ENCODE results near the gene PRDM10.
"Not testable (repeated sequence)": the region's sequence is repeated elsewhere in the genome, so short reads cannot be mapped to it uniquely, and the experiment has no call there.

Gene PRDM10

DNA sequence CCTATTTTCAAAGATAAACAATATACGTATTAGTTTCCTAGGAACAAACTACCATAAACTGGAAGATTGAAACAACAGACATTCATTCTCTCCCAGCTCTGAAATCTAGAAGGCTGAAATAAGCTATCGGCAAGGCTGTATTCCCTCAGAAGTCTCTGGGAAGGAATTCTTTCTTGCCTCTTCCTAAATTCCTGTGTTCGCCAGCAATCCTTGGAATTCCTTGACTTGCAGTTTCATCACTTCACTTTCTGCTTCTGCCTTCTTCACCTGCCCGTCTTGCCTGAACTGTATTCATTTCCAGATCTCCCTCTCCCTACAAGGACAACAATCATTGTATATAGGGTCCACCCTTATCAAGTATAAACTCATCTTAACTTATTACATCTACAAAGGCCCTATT lies 17.7 kb upstream of the PRDM10 start:
- DNase-seq (ENCODE audit: low read depth): peak; percentile 39
- TF ChIP-seq, protein P1, sequence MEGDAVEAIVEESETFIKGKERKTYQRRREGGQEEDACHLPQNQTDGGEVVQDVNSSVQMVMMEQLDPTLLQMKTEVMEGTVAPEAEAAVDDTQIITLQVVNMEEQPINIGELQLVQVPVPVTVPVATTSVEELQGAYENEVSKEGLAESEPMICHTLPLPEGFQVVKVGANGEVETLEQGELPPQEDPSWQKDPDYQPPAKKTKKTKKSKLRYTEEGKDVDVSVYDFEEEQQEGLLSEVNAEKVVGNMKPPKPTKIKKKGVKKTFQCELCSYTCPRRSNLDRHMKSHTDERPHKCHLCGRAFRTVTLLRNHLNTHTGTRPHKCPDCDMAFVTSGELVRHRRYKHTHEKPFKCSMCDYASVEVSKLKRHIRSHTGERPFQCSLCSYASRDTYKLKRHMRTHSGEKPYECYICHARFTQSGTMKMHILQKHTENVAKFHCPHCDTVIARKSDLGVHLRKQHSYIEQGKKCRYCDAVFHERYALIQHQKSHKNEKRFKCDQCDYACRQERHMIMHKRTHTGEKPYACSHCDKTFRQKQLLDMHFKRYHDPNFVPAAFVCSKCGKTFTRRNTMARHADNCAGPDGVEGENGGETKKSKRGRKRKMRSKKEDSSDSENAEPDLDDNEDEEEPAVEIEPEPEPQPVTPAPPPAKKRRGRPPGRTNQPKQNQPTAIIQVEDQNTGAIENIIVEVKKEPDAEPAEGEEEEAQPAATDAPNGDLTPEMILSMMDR (IDR thresholded peaks at IDR 0.05; ENCODE audit: low read length, missing control alignments): no peak
- H3K4me3 ChIP-seq (replicated peaks; ENCODE audit: low read depth, low read length): no peak overlapping the region

DNA sequence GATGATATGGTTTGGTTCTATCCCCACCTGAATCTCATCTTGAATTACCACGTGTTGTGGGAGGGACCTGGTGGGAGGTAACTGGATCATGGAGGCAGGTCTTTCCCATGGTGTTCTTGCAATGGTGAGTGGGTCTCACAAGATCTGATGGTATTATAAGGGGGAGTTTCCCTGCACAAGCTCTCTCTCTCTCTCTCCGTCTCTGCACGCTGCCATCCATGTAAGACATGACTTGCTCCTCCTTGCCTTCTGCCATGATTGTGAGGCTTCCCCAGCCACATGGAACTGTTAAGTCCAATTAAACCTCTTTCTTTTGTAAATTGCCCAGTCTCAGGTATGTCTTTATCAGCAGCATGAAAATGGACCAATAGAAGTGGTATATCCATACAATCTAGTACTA lies 13.2 kb upstream of the PRDM10 start:
- H3K4me3 ChIP-seq (replicated peaks; ENCODE audit: low read depth, low read length); DNase-seq (ENCODE audit: low read depth): not testable (repeated sequence)

DNA sequence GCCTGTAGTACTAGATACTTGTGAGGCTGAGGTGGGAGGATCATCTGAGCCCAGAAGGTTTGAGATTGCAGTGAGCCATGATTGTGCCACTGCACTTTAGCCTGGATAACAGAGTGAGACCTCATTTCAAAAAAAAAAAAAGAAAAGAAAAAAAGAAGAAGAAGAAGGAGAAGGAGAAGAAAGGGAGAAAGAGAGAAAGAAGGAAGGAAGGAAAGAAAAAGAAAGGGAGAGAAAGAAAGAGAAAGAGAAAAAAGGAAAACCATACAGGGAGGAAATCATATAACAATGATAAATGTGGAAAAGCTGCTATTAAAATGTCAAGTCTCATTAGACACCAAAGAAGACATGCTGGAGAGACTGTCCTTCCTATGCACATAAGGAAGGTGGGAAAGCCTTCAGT lies 5.7 kb upstream of the PRDM10 start:
- no peak for DNase-seq (ENCODE audit: low read depth)
- H3K4me3 ChIP-seq (replicated peaks; ENCODE audit: low read depth, low read length): no peak overlapping the region
- TF ChIP-seq, protein P1 (IDR thresholded peaks at IDR 0.05; ENCODE audit: low read length, missing control alignments): no peak

DNA sequence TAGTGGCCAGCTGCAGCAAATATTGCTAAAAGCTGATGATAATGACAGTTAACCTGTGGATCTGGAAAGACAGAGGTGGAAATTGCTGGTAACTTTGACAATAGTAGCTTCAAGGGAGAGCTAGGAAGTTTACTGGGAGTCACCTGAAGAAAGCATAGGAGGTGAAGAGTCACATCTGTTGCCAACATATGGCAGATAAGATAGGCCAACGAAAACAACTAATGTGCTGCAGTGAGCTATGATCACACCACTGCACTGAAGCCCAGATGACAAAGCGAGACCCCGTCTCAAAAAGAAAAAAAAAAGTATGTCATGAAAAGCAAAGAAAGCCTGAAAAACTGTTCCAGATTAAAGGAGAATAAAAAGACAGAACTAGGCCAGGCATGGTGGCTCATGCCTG lies 4.3 kb upstream of the PRDM10 start:
- DNase-seq (ENCODE audit: low read depth): no peak
- TF ChIP-seq, protein P1 (IDR thresholded peaks at IDR 0.05; ENCODE audit: low read length, missing control alignments): no peak
- H3K4me3 ChIP-seq (replicated peaks; ENCODE audit: low read depth, low read length): no peak overlapping the region

- no peak for DNase-seq (ENCODE audit: low read depth)
These were observed 1.0 kb upstream of the PRDM10 start for GRCh38 chr11:130003717-130004001.

GRCh38 chr11:130002846-130003716 lies 446 bp upstream of the PRDM10 start:
- TF ChIP-seq, protein P1 (IDR thresholded peaks at IDR 0.05; ENCODE audit: low read length, missing control alignments): no peak
- DNase-seq (ENCODE audit: low read depth): peak; percentile 98

More at GRCh38 chr11:130003717-130004001, 1.0 kb upstream of the PRDM10 start:
- TF ChIP-seq, protein P1 (IDR thresholded peaks at IDR 0.05; ENCODE audit: low read length, missing control alignments): no peak
- peak overlapping the region; percentile 74 for H3K4me3 ChIP-seq (replicated peaks; ENCODE audit: low read depth, low read length)

DNA sequence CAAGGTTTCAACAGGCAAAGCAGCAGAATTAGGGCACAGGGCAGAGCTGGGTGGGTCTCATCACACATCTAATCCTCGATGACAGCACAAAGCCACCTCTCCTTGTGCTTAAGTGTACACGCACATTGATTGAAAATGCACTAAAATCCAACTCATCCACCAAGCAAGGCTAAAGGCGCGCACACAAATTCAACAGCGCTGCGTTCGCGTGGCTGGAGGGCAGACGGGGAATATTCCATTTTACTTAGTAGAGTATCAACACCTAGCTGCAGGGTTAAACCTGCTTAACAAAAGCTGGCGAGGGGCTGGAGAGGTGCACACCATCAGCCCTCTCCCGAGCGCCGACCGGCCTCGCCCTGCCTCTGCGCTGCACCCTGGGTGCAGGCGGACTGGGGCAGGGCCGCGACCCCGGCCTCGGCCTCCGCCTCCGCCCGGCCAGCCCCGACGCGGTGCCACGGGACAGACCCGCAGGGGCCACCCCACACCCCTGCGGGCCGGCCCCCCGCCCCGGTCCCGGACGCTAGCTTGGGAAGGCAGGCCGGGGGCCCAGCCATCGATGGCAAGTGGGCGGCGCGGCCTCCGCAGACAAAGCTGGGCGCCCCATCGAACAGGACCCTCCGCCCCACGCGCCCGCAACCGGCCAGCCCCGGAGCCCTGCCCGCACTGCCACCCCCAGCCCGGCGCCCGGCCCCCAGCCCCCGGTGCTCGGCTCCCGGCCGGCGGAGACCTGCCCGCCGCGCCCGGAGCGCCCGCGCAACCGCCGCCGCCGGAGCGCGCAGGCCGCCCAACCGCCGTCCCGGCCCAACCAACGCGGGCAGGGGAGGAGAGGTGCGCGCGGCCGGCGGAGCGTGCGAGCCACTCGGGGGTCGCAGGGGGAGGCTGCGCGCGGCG lies 929 bp downstream of the PRDM10 start:
- TF ChIP-seq, protein P1 (IDR thresholded peaks at IDR 0.05; ENCODE audit: low read length, missing control alignments): no peak
- peak; percentile 30 for DNase-seq (ENCODE audit: low read depth)

More at GRCh38 chr11:130002846-130003716, 446 bp upstream of the PRDM10 start:
- H3K4me3 ChIP-seq (replicated peaks; ENCODE audit: low read depth, low read length): peak overlapping the region; percentile 74

More for the DNA sequence above, 929 bp downstream of the PRDM10 start:
- H3K4me3 ChIP-seq (replicated peaks; ENCODE audit: low read depth, low read length): peak overlapping the region; percentile 74

All from fibroblast of pulmonary artery (primary cell).